Measurements from ENCODE around the gene KDM3A.

Gene KDM3A

GRCh38 chr2:86519349-86519748, 78.2 kb downstream of the KDM3A start:
- TF ChIP-seq CTCF (IDR thresholded peaks at IDR 0.05; ENCODE audit: low read depth, low read length): no peak
- no peak for DNase-seq (ENCODE audit: low read depth, low spot score)
- in situ Hi-C loops (cut with HindIII; ENCODE audit: low sequenced_read_pairs): no loop called here
- no peak overlapping the region for H3K4me3 ChIP-seq (ENCODE audit: low read depth, low read length)

GRCh38 chr2:86520153-86520552, 79.0 kb downstream of the KDM3A start:
- DNase-seq (ENCODE audit: low read depth, low spot score): no peak
- in situ Hi-C loops (cut with HindIII; ENCODE audit: low sequenced_read_pairs): no loop called here
- no peak overlapping the region for H3K4me3 ChIP-seq (ENCODE audit: low read depth, low read length)
- no peak for TF ChIP-seq CTCF (IDR thresholded peaks at IDR 0.05; ENCODE audit: low read depth, low read length)

GRCh38 chr2:86521922-86522321, 80.8 kb downstream of the KDM3A start:
- TF ChIP-seq CTCF (IDR thresholded peaks at IDR 0.05; ENCODE audit: low read depth, low read length): no peak
- DNase-seq (ENCODE audit: low read depth, low spot score): no peak
- no peak overlapping the region for H3K4me3 ChIP-seq (ENCODE audit: low read depth, low read length)
- in situ Hi-C loops (cut with HindIII; ENCODE audit: low sequenced_read_pairs): no loop called here

GRCh38 chr2:86522711-86523110, 81.5 kb downstream of the KDM3A start:
- no peak for TF ChIP-seq CTCF (IDR thresholded peaks at IDR 0.05; ENCODE audit: low read depth, low read length)
- DNase-seq (ENCODE audit: low read depth, low spot score): no peak

GRCh38 chr2:86523491-86523890, 82.3 kb downstream of the KDM3A start:
- in situ Hi-C loops (cut with HindIII; ENCODE audit: low sequenced_read_pairs): no loop called here
- no peak overlapping the region for H3K4me3 ChIP-seq (ENCODE audit: low read depth, low read length)
- DNase-seq (ENCODE audit: low read depth, low spot score): no peak
- no peak for TF ChIP-seq CTCF (IDR thresholded peaks at IDR 0.05; ENCODE audit: low read depth, low read length)

More at GRCh38 chr2:86522711-86523110, 81.5 kb downstream of the KDM3A start:
- in situ Hi-C loops (cut with HindIII; ENCODE audit: low sequenced_read_pairs): no loop called here
- no peak overlapping the region for H3K4me3 ChIP-seq (ENCODE audit: low read depth, low read length)

- in situ Hi-C loops (cut with HindIII; ENCODE audit: low sequenced_read_pairs): no loop called here
- H3K4me3 ChIP-seq (ENCODE audit: low read depth, low read length): no peak overlapping the region
- TF ChIP-seq CTCF (IDR thresholded peaks at IDR 0.05; ENCODE audit: low read depth, low read length): no peak
- DNase-seq (ENCODE audit: low read depth, low spot score): no peak
These were observed 84.5 kb downstream of the KDM3A start for GRCh38 chr2:86525421-86526340.

All from astrocyte of the spinal cord (primary cell).